Endothelial cell of coronary artery (primary cell): ENCODE data around the gene SPON2. TPM values are rescaled to one million over a fixed set of nuclear protein-coding genes. Genes with fewer than 3 reads are reported as not detected.

Experiments used
- total RNA-seq: library from RNA; depleted of rRNA; stranded (reverse); fragments of >200 nt; gene quantifications from 2 replicates; pipeline ENCODE4 v1.2.3, GENCODE V29; 2014

The SPON2 gene
- total RNA-seq: 0.09 and 1.6 TPM in 2 replicates

DNA sequence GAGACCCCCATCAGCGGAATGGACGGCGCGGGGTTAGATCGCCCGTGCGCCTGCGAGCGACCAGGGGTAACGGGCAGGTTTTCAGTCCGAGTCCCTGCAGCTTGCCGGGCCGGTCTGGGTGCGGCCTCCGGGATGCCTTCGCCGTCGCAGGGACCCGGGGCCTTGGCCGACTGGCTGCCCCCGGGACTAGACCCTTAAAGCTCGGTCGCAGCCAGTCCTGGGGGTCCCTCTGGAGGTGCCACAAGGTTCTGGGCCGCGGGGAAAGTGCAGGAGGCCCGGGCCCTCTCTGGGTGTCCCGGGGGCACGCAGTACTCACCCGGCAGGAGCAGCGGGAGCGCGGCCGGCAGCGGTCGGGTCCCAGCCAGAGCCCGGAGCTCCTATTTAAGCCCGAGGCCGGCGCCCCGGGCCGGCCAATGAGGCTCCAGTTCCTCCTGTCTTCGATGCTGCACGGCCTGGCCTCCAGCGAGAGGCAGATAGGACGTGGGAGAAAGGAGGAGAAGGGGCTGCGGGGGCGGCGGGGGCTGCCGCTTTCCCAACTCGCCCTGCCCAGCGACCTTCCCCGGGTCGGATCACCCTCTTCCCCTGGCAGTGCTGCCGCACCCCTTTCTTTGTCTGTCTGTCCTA is at the start of gene SPON2:
Gene SPON2 (minus strand): TSS at position 356 of the 624 bp plus-strand sequence.

Other genes starting within 250 kb of the SPON2 start
- gene GAK, start 240.3 kb downstream of the SPON2 start, total RNA-seq: 53.4 and 58.9 TPM in 2 replicates
- gene TMEM175, start 240.1 kb downstream of the SPON2 start, total RNA-seq: 8.0 and 8.4 TPM in 2 replicates
- gene DGKQ, start 199.0 kb downstream of the SPON2 start, total RNA-seq: 18.4 and 23.4 TPM in 2 replicates
- gene IDUA, start 185.5 kb downstream of the SPON2 start, total RNA-seq: 10.1 and 13.6 TPM in 2 replicates
- 0.09 TPM in 1 of 2 replicates, not detected in the other for gene SLC26A1, start 179.2 kb downstream of the SPON2 start, total RNA-seq
- 12.0 TPM in 2 replicates for gene FGFRL1, start 161.0 kb downstream of the SPON2 start, total RNA-seq
- 0.09 and 0.63 TPM in 2 replicates for gene RNF212, start 59.0 kb downstream of the SPON2 start, total RNA-seq
- gene CTBP1, start 76.5 kb upstream of the SPON2 start, total RNA-seq: 199 and 210 TPM in 2 replicates
- 63.3 and 69.7 TPM in 2 replicates for gene MAEA, start 117.3 kb upstream of the SPON2 start, total RNA-seq
- 3.1 and 6.6 TPM in 2 replicates for gene UVSSA, start 174.6 kb upstream of the SPON2 start, total RNA-seq
- not detected in 2 replicates for gene NKX1-1, start 233.9 kb upstream of the SPON2 start, total RNA-seq